ENCODE data around the gene COL25A1.

- no peak for TF ChIP-seq POLR2AphosphoS5 (IDR thresholded peaks at IDR 0.05; ENCODE audit: borderline replicate concordance, low read depth, low read length)
- no peak for TF ChIP-seq EZH2 (IDR thresholded peaks at IDR 0.05)
- no peak for TF ChIP-seq FOXP2 (optimal IDR thresholded peaks at IDR 0.05; ENCODE audit: control extremely low read depth, extremely low read length, insufficient read depth)
These were observed 356.2 kb downstream of the COL25A1 start for GRCh38 chr4:108946237-108946636.
